OCI-LY3 (cell line): Measurements from ENCODE around the gene MTNR1B.

ENCODE experiments used
- H2AFZ ChIP-seq: fragments of 200-600, 300-600 bp; shearing (Covaris generic); 2 replicates; pipeline ENCODE4 v1.6.0; 2014; ENCODE audit warnings: antibody characterized with exemption, low read depth, low read length
- H3K27ac ChIP-seq: fragments of 200-600, 300-600 bp; sonication (generic); 2 replicates; pipeline ENCODE4 v1.5.1; 2014; ENCODE audit warnings: mild to moderate bottlenecking, low read length, moderate library complexity, mixed read lengths
- H3K27me3 ChIP-seq: fragments of 200-600, 300-600 bp; sonication (generic); 2 replicates; pipeline ENCODE4 v1.6.1; 2014; ENCODE audit warnings: low read depth, low read length, mixed read lengths
- H3K36me3 ChIP-seq: fragments of 200-600, 300-600 bp; sonication (generic); replicated peaks from 2 replicates; pipeline ENCODE3; 2014; ENCODE audit warnings: low read depth, low read length, mixed read lengths
- H3K4me1 ChIP-seq: fragments of 300-600, 200-600 bp; sonication (generic); 2 replicates; pipeline ENCODE4 v1.6.1; 2014; ENCODE audit warnings: low read length, mixed read lengths
- H3K4me2 ChIP-seq: fragments of 200-600, 300-600 bp; sonication (generic); 2 replicates; pipeline ENCODE4 v1.6.1; 2014; ENCODE audit warnings: low read length, mixed read lengths
- H3K4me3 ChIP-seq: fragments of 300-600, 200-600 bp; sonication (generic); 2 replicates; pipeline ENCODE4 v1.5.1; 2014; ENCODE audit warnings: antibody characterized with exemption, mild to moderate bottlenecking, low read length, moderate library complexity
- H3K79me2 ChIP-seq: fragments of 300-600, 200-600 bp; shearing (Covaris generic); 2 replicates; pipeline ENCODE4 v1.6.1; 2014; ENCODE audit warnings: mild to moderate bottlenecking, low read length, mixed read lengths
- H3K9ac ChIP-seq: fragments of 300-600, 200-600 bp; shearing (Covaris generic); 2 replicates; pipeline ENCODE4 v1.6.0; 2014; ENCODE audit warnings: mild to moderate bottlenecking, low read length, moderate library complexity
- H3K9me3 ChIP-seq: fragments of 200-600, 300-600 bp; shearing (Covaris generic); 2 replicates; pipeline ENCODE4 v1.6.1; 2014; ENCODE audit warnings: low read length, mixed read lengths; ENCODE audit not compliant: insufficient read depth
- H4K20me1 ChIP-seq: fragments of 200-600, 300-600 bp; sonication (generic); 2 replicates; pipeline ENCODE4 v1.6.1; 2016; ENCODE audit warnings: low read length, mixed read lengths; ENCODE audit not compliant: insufficient read depth
- CTCF ChIP-seq: fragments of 200-600, 300-600 bp; sonication (generic); IDR thresholded peaks from 2 replicates; pipeline ENCODE4 v1.5.1; 2014; ENCODE audit warnings: antibody characterized with exemption, low read length, low read depth
- EZH2phosphoT487 ChIP-seq: fragments of 200-600 bp; shearing (Covaris generic); IDR thresholded peaks from 2 replicates; pipeline ENCODE4 v1.6.1; 2018; ENCODE audit warnings: antibody characterized with exemption, mixed run types, low read depth

MTNR1B gene

GRCh38 chr11:92969634-92970347, at the start of gene MTNR1B:
Gene MTNR1B, plus strand, starts transcription at chr11:92969651. Its CDS starts 75 bp downstream, at chr11:92969726.
- Histone ChIP-seq H3K4me3 (no peak within 1 kb of the TSS), H3K79me2 (no peaks in the 10 kb centered on the region), H3K9me3 (no peaks in the 10 kb centered on the region), H3K4me2 (no peak within 1 kb of the TSS), H3K27ac (no peak within 1 kb of the TSS), H4K20me1 (no peaks in the 10 kb centered on the region), H3K36me3 (no peaks in the 10 kb centered on the region), H2AFZ (no peak within 1 kb of the TSS), H3K4me1 (no peaks in the 10 kb centered on the region), H3K27me3 (peaks cover 3% of the 10 kb centered on the region; the same call in 1 of the 2 replicates), H3K9ac (no peak within 1 kb of the TSS)
- TF ChIP-seq EZH2phosphoT487 (no peak), CTCF (no peak)

- H4K20me1 ChIP-seq = no peaks in the 10 kb centered on the region
- no peak overlapping the region for H3K27ac ChIP-seq
- H2AFZ ChIP-seq = no peak overlapping the region
- H3K36me3 ChIP-seq = no peaks in the 10 kb centered on the region
- H3K79me2 ChIP-seq = no peaks in the 10 kb centered on the region
- H3K4me3 ChIP-seq = no peak overlapping the region
- peaks cover 25% of the 10 kb centered on the region for H3K4me1 ChIP-seq
- no peak for TF ChIP-seq EZH2phosphoT487
- no peak for TF ChIP-seq CTCF
- H3K4me2 ChIP-seq = no peak overlapping the region
- no peaks in the 10 kb centered on the region for H3K9me3 ChIP-seq
- H3K9ac ChIP-seq = no peak overlapping the region
- H3K27me3 ChIP-seq = no peaks in the 10 kb centered on the region
Measured at GRCh38 chr11:92920331-92920730, 49.1 kb upstream of the MTNR1B start.

- TF ChIP-seq EZH2phosphoT487 (no peak), CTCF (no peak)
- Histone ChIP-seq H3K79me2 (no peaks in the 10 kb centered on the region), H3K4me1 (peaks cover 13% of the 10 kb centered on the region), H3K9me3 (peaks cover 4% of the 10 kb centered on the region; the same call in 1 of the 2 replicates), H3K9ac (no peak overlapping the region), H3K36me3 (no peaks in the 10 kb centered on the region), H4K20me1 (no peaks in the 10 kb centered on the region), H3K4me3 (no peak overlapping the region), H2AFZ (no peak overlapping the region), H3K4me2 (no peak overlapping the region), H3K27me3 (no peaks in the 10 kb centered on the region), H3K27ac (no peak overlapping the region)
Measured at GRCh38 chr11:92922731-92923130, 46.7 kb upstream of the MTNR1B start.

GRCh38 chr11:92929246-92929645, 40.2 kb upstream of the MTNR1B start:
- Histone ChIP-seq H3K79me2 (no peaks in the 10 kb centered on the region), H3K27ac (no peak overlapping the region), H3K4me1 (peaks cover under 1% of the 10 kb centered on the region; the same call in 1 of the 2 replicates), H3K4me2 (no peak overlapping the region), H3K9me3 (peaks cover 4% of the 10 kb centered on the region; the same call in 1 of the 2 replicates), H3K27me3 (no peaks in the 10 kb centered on the region), H3K36me3 (no peaks in the 10 kb centered on the region), H3K9ac (no peak overlapping the region), H4K20me1 (no peaks in the 10 kb centered on the region), H2AFZ (no peak overlapping the region), H3K4me3 (no peak overlapping the region)
- TF ChIP-seq EZH2phosphoT487 (no peak), CTCF (no peak)
